Hepatic stellate cell (primary cell): ENCODE results near the gene SLC38A1.

Source experiments
- DNase-seq: peaks from one replicate; pipeline ENCODE4 v3.0.0; 2011; ENCODE audit warnings: low spot score

The SLC38A1 gene

GRCh38 chr12:46133751-46134150 is 135.1 kb downstream of the SLC38A1 start:
- DNase-seq: no peak
